ENCODE data around the gene KLHL29.

KLHL29 gene

GRCh38 chr2:23489471-23490322 lies 104.7 kb downstream of the KLHL29 start:
- in situ Hi-C loops (cut with HindIII; ENCODE audit: low sequenced_read_pairs), result no loop called here

GRCh38 chr2:23491591-23492336 lies 106.8 kb downstream of the KLHL29 start:
- in situ Hi-C loops (cut with HindIII; ENCODE audit: low sequenced_read_pairs), result no loop called here

GRCh38 chr2:23492337-23492675 lies 107.3 kb downstream of the KLHL29 start:
- in situ Hi-C loops (cut with HindIII; ENCODE audit: low sequenced_read_pairs), result no loop called here

GRCh38 chr2:23492921-23493320 lies 107.9 kb downstream of the KLHL29 start:
- in situ Hi-C loops (cut with HindIII; ENCODE audit: low sequenced_read_pairs), result no loop called here

GRCh38 chr2:23493846-23494245 lies 108.9 kb downstream of the KLHL29 start:
- in situ Hi-C loops (cut with HindIII; ENCODE audit: low sequenced_read_pairs), result no loop called here

GRCh38 chr2:23494286-23494685 lies 109.3 kb downstream of the KLHL29 start:
- in situ Hi-C loops (cut with HindIII; ENCODE audit: low sequenced_read_pairs), result no loop called here

- in situ Hi-C loops (cut with HindIII; ENCODE audit: low sequenced_read_pairs), result no loop called here
These were observed 110.7 kb downstream of the KLHL29 start for GRCh38 chr2:23495661-23496114.

GRCh38 chr2:23496456-23496855 lies 111.5 kb downstream of the KLHL29 start:
- in situ Hi-C loops (cut with HindIII; ENCODE audit: low sequenced_read_pairs), result no loop called here

- in situ Hi-C loops (cut with HindIII; ENCODE audit: low sequenced_read_pairs), result no loop called here
These were observed 112.1 kb downstream of the KLHL29 start for GRCh38 chr2:23497063-23497462.

GRCh38 chr2:23497536-23497935 lies 112.6 kb downstream of the KLHL29 start:
- in situ Hi-C loops (cut with HindIII; ENCODE audit: low sequenced_read_pairs), result no loop called here

GRCh38 chr2:23498943-23499342 lies 114.0 kb downstream of the KLHL29 start:
- in situ Hi-C loops (cut with HindIII; ENCODE audit: low sequenced_read_pairs), result no loop called here

GRCh38 chr2:23499439-23499838 lies 114.5 kb downstream of the KLHL29 start:
- in situ Hi-C loops (cut with HindIII; ENCODE audit: low sequenced_read_pairs), result no loop called here

- in situ Hi-C loops (cut with HindIII; ENCODE audit: low sequenced_read_pairs), result no loop called here
These were observed 115.9 kb downstream of the KLHL29 start for GRCh38 chr2:23500836-23501235.

- in situ Hi-C loops (cut with HindIII; ENCODE audit: low sequenced_read_pairs), result no loop called here
These were observed 117.1 kb downstream of the KLHL29 start for GRCh38 chr2:23502096-23502495.

- in situ Hi-C loops (cut with HindIII; ENCODE audit: low sequenced_read_pairs), result no loop called here
These were observed 118.1 kb downstream of the KLHL29 start for GRCh38 chr2:23503097-23503496.

- in situ Hi-C loops (cut with HindIII; ENCODE audit: low sequenced_read_pairs), result no loop called here
These were observed 118.7 kb downstream of the KLHL29 start for GRCh38 chr2:23503682-23504081.

GRCh38 chr2:23504591-23504990 lies 119.6 kb downstream of the KLHL29 start:
- in situ Hi-C loops (cut with HindIII; ENCODE audit: low sequenced_read_pairs), result no loop called here

- in situ Hi-C loops (cut with HindIII; ENCODE audit: low sequenced_read_pairs), result no loop called here
These were observed 120.4 kb downstream of the KLHL29 start for GRCh38 chr2:23505218-23505983.

GRCh38 chr2:23505984-23506380 lies 121.0 kb downstream of the KLHL29 start:
- in situ Hi-C loops (cut with HindIII; ENCODE audit: low sequenced_read_pairs), result no loop called here

GRCh38 chr2:23506531-23507266 lies 121.7 kb downstream of the KLHL29 start:
- in situ Hi-C loops (cut with HindIII; ENCODE audit: low sequenced_read_pairs), result no loop called here
